IPS-20b (cell line): ENCODE results near the gene GRK1.

Experiments
- H3K27ac ChIP-seq: one replicate; pipeline ENCODE4 v1.5.1; 2013; ENCODE audit warnings: low read length
- H3K27me3 ChIP-seq: 2 replicates; pipeline ENCODE4 v1.6.1; 2013; ENCODE audit warnings: mild to moderate bottlenecking, low read length, inconsistent platforms; ENCODE audit not compliant: insufficient read depth
- H3K36me3 ChIP-seq: 2 replicates; pipeline ENCODE4 v1.6.1; 2013; ENCODE audit warnings: low read depth, mild to moderate bottlenecking, inconsistent platforms, low read length, moderate library complexity; ENCODE audit not compliant: insufficient read depth
- H3K4me1 ChIP-seq: 2 replicates; pipeline ENCODE4 v1.6.1; 2013; ENCODE audit warnings: mild to moderate bottlenecking, control low read depth, inconsistent platforms, low read length, moderate library complexity; ENCODE audit not compliant: insufficient read depth
- H3K4me3 ChIP-seq: 2 replicates; pipeline ENCODE4 v1.5.1; 2013; ENCODE audit warnings: mild to moderate bottlenecking, low read length, inconsistent platforms
- H3K9ac ChIP-seq: 2 replicates; pipeline ENCODE4 v1.6.1; 2013; ENCODE audit warnings: low read depth, mild to moderate bottlenecking, inconsistent platforms, low read length, moderate library complexity
- H3K9me3 ChIP-seq: 2 replicates; pipeline ENCODE4 v1.6.1; 2013; ENCODE audit warnings: mild to moderate bottlenecking, low read depth, low read length, inconsistent platforms; ENCODE audit not compliant: insufficient read depth

Gene GRK1

DNA sequence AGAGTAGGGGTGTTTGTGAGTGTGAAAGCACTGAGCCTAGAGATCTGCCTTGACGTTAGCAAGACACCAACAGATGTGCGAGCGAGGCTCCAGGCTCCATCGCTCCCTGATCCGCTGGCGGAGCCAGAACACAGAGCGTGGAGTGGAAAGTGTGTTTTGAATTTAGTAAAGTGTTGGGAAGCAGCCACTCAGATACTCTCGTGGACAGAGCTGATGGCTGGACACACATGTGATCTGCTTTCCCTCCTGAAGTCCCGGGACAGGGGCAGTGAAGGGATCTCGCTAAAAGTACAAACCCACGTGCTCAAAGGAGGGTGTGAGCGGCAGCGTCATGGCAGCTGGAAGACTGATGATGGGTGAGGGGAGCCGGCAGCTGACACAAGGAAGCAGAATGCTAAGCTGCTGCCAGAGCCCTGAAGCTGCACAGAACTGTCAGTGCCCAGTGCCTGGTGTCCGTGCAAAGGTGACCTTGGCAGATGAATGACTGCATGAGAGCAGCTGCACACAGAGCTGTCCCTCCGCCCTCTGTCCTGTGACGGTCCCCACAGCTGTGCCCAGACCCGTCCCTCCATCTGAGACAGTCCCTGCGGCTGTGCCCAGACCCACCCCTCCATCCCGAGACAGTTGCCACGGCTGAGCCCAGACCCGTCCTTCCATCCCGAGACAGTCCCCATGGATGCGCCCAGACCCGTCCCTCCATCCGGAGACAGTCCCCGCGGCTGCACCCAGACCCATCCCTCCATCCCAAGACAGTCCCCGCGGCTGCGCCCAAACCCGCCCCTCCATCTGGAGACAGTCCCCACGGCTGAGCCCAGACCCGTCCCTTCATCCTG, 62.4 kb downstream of the GRK1 start:
- Histone ChIP-seq H3K27ac (no peak overlapping the region), H3K4me3 (no peak overlapping the region), H3K9me3 (peaks cover 6% of the 10 kb centered on the region; the same call in 1 of the 2 replicates), H3K36me3 (no peaks in the 10 kb centered on the region), H3K27me3 (no peaks in the 10 kb centered on the region), H3K9ac (no peak overlapping the region), H3K4me1 (no peaks in the 10 kb centered on the region)

GRCh38 chr13:113730258-113730691, 63.3 kb downstream of the GRK1 start:
- Histone ChIP-seq H3K9me3 (peaks cover 6% of the 10 kb centered on the region; the same call in 1 of the 2 replicates), H3K36me3 (no peaks in the 10 kb centered on the region), H3K27me3 (no peaks in the 10 kb centered on the region), H3K4me3 (no peak overlapping the region), H3K27ac (no peak overlapping the region), H3K9ac (no peak overlapping the region), H3K4me1 (no peaks in the 10 kb centered on the region)

- no peaks in the 10 kb centered on the region for H3K27me3 ChIP-seq
- no peak overlapping the region for H3K27ac ChIP-seq
- no peaks in the 10 kb centered on the region for H3K36me3 ChIP-seq
- no peak overlapping the region for H3K4me3 ChIP-seq
- H3K4me1 ChIP-seq = no peaks in the 10 kb centered on the region
- peaks cover 6% of the 10 kb centered on the region; the same call in 1 of the 2 replicates for H3K9me3 ChIP-seq
- no peak overlapping the region for H3K9ac ChIP-seq
Measured at GRCh38 chr13:113730831-113731191, 63.8 kb downstream of the GRK1 start.

DNA sequence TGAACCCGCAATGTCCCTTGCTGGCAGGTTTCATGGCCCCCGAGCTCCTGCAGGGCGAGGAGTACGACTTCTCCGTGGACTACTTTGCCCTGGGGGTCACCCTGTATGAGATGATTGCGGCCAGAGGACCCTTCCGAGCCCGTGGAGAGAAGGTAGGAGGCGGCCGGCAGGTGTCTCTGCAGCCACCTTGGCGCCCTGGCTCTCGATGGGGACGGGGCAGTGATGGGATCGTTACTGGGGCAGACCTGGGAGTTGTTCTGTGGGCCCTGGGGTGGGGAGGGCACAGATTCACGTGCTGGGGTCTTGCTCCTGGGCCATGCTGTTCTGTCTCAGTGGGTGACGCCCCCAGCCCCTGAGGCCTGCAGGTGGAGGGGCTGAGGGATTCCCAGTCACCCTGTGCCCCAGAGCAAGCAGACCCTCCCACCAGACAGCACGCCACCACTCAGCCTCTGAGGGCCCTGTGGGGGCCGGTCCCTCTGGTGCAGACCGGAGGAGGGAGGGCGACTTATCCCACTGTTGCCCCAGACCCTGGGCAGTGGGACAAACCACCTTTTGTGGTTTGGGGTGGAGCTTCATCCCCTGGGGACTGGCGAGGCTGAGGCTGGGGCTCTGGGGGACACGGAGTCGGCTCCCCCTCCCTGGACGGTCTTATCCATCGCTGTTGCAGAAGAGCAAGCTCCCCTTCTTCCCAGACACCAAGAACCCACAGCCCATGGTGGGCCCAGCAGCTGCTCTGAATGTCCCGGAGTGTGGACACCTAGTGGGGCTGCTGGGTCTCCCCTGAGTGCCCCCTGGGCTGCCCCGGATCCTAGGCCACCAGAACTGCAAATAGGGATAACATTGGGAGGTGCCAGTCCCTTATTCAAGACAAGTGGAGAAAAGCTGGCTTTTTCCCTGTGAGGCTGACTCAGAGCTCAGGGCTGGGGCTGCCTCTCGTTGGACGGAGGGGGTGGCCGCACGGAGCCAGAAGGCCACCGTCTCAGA, 64.5 kb downstream of the GRK1 start:
- Histone ChIP-seq H3K9ac (no peak overlapping the region), H3K9me3 (peaks cover 6% of the 10 kb centered on the region; the same call in 1 of the 2 replicates), H3K4me1 (no peaks in the 10 kb centered on the region), H3K27ac (no peak overlapping the region), H3K4me3 (no peak overlapping the region), H3K27me3 (no peaks in the 10 kb centered on the region), H3K36me3 (no peaks in the 10 kb centered on the region)

DNA sequence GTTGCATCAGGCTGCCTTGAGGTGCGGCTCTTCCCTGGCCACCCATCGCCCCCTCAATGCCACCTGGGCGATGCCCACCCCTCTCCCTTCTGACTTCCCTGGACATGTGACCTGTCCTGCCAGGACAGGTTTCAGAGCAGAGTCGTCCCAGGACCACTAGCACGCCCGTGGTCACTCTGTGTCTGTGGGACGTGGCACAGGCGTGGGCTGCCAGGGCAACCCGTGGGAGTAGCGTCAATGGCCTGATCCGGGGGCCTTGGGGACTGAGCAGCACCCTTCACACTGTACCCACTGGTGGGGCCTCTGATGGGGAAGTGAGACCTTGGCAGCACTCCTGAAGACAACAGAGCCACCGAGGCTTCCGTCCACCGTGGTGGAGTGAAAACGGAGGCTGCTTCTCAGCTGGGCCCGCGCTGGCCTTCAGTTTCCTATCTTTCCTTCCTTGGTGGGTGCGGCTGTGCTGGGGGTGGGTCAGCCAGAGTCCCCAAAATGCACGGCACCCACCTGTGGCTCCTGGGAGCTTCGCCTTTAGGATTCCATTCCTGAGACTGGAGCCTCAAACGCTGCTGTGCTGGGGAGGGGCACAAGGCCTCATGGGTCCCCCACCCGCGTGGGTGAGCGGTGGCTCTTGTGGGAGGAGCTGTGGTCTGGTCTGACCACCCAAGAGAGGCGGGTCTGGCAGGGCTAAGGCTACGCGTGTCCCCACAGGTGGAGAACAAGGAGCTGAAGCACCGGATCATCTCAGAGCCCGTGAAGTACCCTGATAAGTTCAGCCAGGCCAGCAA, 65.3 kb downstream of the GRK1 start:
- Histone ChIP-seq H3K4me1 (no peaks in the 10 kb centered on the region), H3K27ac (no peak overlapping the region), H3K27me3 (no peaks in the 10 kb centered on the region), H3K4me3 (no peak overlapping the region), H3K9ac (no peak overlapping the region), H3K36me3 (no peaks in the 10 kb centered on the region), H3K9me3 (peaks cover 6% of the 10 kb centered on the region; the same call in 1 of the 2 replicates)

- Histone ChIP-seq H3K36me3 (no peaks in the 10 kb centered on the region), H3K27ac (no peak overlapping the region), H3K27me3 (no peaks in the 10 kb centered on the region), H3K4me1 (no peaks in the 10 kb centered on the region), H3K9me3 (peaks cover 6% of the 10 kb centered on the region; the same call in 1 of the 2 replicates), H3K9ac (no peak overlapping the region), H3K4me3 (no peak overlapping the region)
Measured at GRCh38 chr13:113732961-113733950, 66.2 kb downstream of the GRK1 start.

DNA sequence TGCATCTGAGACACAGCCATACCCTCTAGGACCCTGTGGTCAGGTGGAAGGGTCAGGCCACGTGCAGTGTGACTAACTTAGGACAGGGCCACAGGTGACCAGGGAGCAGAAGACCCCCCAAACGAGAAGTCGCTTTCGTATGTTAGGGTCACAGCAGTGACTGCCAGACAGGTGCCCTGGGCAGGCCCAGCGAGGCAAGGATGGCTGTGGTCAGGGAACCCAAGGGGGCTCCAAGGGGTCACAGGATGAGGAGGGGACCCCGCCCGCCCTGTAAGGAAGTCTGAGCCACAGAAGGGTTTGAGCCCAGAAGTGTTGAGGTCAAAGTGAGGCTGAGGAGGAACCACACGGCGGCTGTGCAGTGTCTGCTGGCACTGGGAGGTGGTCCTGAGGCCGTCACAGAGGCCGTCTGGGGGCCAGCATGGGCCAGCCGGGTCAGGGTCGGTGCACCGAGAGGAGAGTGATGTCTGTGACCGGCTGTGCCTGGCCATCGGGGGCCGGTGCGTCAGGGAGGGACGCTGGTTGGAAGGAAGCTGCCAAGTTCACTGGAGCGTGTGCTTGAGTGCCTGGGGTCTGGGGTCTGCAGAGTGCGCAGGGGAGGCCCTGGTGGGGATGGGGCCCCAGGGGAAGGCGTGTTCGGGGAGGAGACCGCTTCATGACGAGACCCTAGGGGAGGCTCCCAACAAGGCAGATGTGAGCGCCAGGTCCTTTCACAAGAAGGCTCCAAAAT, 67.2 kb downstream of the GRK1 start:
- Histone ChIP-seq H3K27ac (no peak overlapping the region), H3K4me3 (no peak overlapping the region), H3K36me3 (no peaks in the 10 kb centered on the region), H3K9ac (no peak overlapping the region), H3K4me1 (no peaks in the 10 kb centered on the region), H3K27me3 (no peaks in the 10 kb centered on the region), H3K9me3 (peaks cover 6% of the 10 kb centered on the region; the same call in 1 of the 2 replicates)

DNA sequence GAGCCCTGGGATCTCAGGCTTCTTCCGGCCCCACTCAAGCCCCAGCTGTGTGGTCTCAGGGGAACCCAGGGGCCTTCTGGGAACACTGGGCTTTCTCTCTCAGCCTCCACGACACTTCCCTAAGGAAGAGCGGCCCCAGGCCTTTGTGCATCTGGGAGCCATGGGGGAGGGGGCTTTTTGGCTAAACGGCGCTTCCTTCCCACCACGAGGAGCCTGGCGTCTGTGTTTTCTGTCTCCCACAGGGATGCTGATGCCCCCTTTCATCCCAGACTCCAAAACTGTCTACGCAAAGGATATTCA, 67.8 kb downstream of the GRK1 start:
- H3K9ac ChIP-seq = no peak overlapping the region
- H3K9me3 ChIP-seq = peaks cover 6% of the 10 kb centered on the region; the same call in 1 of the 2 replicates
- no peaks in the 10 kb centered on the region for H3K4me1 ChIP-seq
- H3K27me3 ChIP-seq = no peaks in the 10 kb centered on the region
- no peak overlapping the region for H3K4me3 ChIP-seq
- no peaks in the 10 kb centered on the region for H3K36me3 ChIP-seq
- H3K27ac ChIP-seq = no peak overlapping the region

DNA sequence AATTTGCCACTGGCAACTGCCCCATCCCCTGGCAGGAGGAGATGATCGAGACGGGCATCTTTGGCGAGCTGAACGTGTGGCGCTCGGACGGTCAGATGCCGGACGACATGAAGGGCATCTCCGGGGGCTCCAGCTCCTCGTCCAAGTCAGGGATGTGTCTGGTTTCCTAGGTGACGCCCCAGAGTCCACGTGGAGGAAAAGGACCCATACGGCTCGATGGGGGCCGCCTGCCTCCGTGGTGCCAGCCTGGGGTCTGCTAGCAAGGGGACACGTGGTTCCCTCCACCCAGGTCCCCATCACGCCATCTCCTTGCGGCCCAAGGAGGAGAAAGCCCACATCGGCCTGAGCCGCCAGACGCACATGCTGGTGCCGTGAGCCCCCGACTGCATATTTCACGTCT, 68.2 kb downstream of the GRK1 start:
- Histone ChIP-seq H3K36me3 (no peaks in the 10 kb centered on the region), H3K9ac (no peak overlapping the region), H3K27me3 (no peaks in the 10 kb centered on the region), H3K4me3 (no peak overlapping the region), H3K4me1 (no peaks in the 10 kb centered on the region), H3K9me3 (peaks cover 6% of the 10 kb centered on the region; the same call in 1 of the 2 replicates), H3K27ac (no peak overlapping the region)

GRCh38 chr13:113735750-113736149, 68.7 kb downstream of the GRK1 start:
- no peak overlapping the region for H3K4me3 ChIP-seq
- H3K9ac ChIP-seq = no peak overlapping the region
- H3K4me1 ChIP-seq = no peaks in the 10 kb centered on the region
- H3K9me3 ChIP-seq = peaks cover 6% of the 10 kb centered on the region; the same call in 1 of the 2 replicates
- H3K27me3 ChIP-seq = no peaks in the 10 kb centered on the region
- H3K36me3 ChIP-seq = no peaks in the 10 kb centered on the region
- no peak overlapping the region for H3K27ac ChIP-seq
